KMS-11 (cell line): Measurements from ENCODE around the gene BRD3.
A peak's percentile ranks its signal among the peaks of the same experiment; 100 is the strongest.
"Not testable (repeated sequence)": the region's sequence is repeated elsewhere in the genome, so short reads cannot be mapped to it uniquely, and the experiment has no call there.

Experiments
- H2AFZ ChIP-seq: fragments of 200-600 bp; sonication (generic); 2 replicates; pipeline ENCODE4 v1.6.1; 2016; ENCODE audit warnings: antibody characterized with exemption, mixed run types, low read depth
- H3K27ac ChIP-seq: fragments of 200-600 bp; sonication (generic); 2 replicates; pipeline ENCODE4 v1.6.1; 2016; ENCODE audit warnings: mild to moderate bottlenecking, mixed run types
- H3K27me3 ChIP-seq: fragments of 200-600 bp; sonication (generic); 2 replicates; pipeline ENCODE4 v1.6.1; 2017; ENCODE audit warnings: mild to moderate bottlenecking, low read depth, mixed run types, moderate library complexity; ENCODE audit not compliant: insufficient read depth
- H3K36me3 ChIP-seq: fragments of 200-600 bp; sonication (generic); 2 replicates; pipeline ENCODE4 v1.6.1; 2017; ENCODE audit warnings: mild to moderate bottlenecking, mixed run types; ENCODE audit not compliant: insufficient read depth
- H3K4me1 ChIP-seq: fragments of 200-600 bp; sonication (generic); 2 replicates; pipeline ENCODE4 v1.6.1; 2016; ENCODE audit warnings: mild to moderate bottlenecking, low read depth, mixed run types; ENCODE audit not compliant: poor library complexity, severe bottlenecking
- H3K4me2 ChIP-seq: fragments of 200-600 bp; sonication (generic); 2 replicates; pipeline ENCODE4 v1.7.0; 2016; ENCODE audit warnings: mild to moderate bottlenecking, mixed run types
- H3K4me3 ChIP-seq: fragments of 200-600 bp; sonication (generic); IDR thresholded peaks from 2 replicates; pipeline ENCODE4 v1.6.1; 2017; ENCODE audit warnings: low read depth, low read length, mixed read lengths; ENCODE audit not compliant: insufficient read depth
- H3K79me2 ChIP-seq: fragments of 200-600 bp; sonication (generic); 2 replicates; pipeline ENCODE4 v1.6.1; 2016; ENCODE audit warnings: low read depth, mixed run types; ENCODE audit not compliant: insufficient read depth
- H3K9ac ChIP-seq: fragments of 200-600 bp; sonication (generic); 2 replicates; pipeline ENCODE4 v1.6.1; 2016; ENCODE audit warnings: mild to moderate bottlenecking, mixed run types
- H4K20me1 ChIP-seq: fragments of 200-600 bp; sonication (generic); 2 replicates; pipeline ENCODE4 v1.6.1; 2016; ENCODE audit warnings: mild to moderate bottlenecking, mixed run types; ENCODE audit not compliant: insufficient read depth
- TF ChIP-seq, protein P1 (sequence below): fragments of 200-600 bp; sonication (generic); conservative IDR thresholded peaks from 2 replicates; pipeline ENCODE4 v1.6.1; 2017; ENCODE audit warnings: low read depth, mild to moderate bottlenecking, antibody characterized with exemption, low read length, moderate library complexity, mixed read lengths

The BRD3 gene

DNA sequence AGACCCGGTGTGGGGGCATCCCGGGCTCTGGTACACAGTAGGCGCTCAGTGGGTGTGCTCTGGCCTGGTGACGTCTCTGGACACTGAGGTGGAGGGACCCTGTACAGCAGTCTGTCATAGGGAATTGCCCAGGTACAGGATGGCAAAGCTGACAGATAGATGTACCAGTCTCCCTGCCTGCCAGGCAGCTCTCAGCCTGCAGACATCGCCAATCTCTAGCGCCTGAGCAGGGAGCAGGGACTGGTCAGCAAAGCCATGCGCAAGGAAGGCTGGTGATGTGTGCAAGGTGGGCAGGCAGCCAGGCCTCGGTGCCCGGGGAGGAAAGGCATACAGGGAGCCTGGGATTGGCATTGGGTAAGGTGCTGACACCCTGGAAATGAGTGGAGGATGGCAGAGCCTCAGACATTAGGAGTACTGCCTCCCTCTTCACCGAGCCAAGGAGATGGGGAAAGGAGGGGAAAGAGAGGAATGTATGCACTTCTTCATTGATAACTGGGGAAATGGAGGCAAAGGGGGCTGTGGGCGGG is 33.9 kb upstream of the BRD3 start:
- H3K79me2 ChIP-seq: no peaks in the 10 kb centered on the region
- H3K4me1 ChIP-seq: no peaks in the 10 kb centered on the region
- H3K36me3 ChIP-seq: no peaks in the 10 kb centered on the region
- TF ChIP-seq, protein P1, sequence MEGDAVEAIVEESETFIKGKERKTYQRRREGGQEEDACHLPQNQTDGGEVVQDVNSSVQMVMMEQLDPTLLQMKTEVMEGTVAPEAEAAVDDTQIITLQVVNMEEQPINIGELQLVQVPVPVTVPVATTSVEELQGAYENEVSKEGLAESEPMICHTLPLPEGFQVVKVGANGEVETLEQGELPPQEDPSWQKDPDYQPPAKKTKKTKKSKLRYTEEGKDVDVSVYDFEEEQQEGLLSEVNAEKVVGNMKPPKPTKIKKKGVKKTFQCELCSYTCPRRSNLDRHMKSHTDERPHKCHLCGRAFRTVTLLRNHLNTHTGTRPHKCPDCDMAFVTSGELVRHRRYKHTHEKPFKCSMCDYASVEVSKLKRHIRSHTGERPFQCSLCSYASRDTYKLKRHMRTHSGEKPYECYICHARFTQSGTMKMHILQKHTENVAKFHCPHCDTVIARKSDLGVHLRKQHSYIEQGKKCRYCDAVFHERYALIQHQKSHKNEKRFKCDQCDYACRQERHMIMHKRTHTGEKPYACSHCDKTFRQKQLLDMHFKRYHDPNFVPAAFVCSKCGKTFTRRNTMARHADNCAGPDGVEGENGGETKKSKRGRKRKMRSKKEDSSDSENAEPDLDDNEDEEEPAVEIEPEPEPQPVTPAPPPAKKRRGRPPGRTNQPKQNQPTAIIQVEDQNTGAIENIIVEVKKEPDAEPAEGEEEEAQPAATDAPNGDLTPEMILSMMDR: no peak
- H3K4me3 ChIP-seq: no peak overlapping the region
- H3K4me2 ChIP-seq: no peak overlapping the region
- H2AFZ ChIP-seq: no peak overlapping the region
- no peak overlapping the region for H3K9ac ChIP-seq
- peaks cover 60% of the 10 kb centered on the region for H3K27me3 ChIP-seq
- no peak overlapping the region for H3K27ac ChIP-seq
- H4K20me1 ChIP-seq: no peaks in the 10 kb centered on the region

DNA sequence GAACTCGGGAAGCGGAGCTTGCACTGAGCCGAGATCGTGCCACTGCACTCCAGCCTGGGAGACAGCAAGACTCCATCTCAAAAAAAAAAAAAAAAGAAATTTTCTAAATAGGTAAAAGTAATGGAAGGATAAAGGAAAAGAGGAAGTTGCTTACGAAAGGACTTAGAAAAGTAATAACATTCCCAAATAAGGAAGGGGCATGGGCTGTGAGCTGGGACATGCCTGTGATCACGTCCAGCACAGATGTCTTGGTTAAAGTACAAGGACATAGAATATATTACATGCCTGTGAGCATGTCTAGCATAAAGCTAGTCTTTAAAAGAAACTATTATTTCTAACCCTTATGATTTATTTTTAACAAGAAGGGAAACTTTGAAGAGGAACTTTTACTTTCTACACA is 33.3 kb upstream of the BRD3 start:
- H2AFZ ChIP-seq, H4K20me1 ChIP-seq, H3K4me3 ChIP-seq, H3K27ac ChIP-seq, H3K4me2 ChIP-seq, H3K79me2 ChIP-seq, H3K4me1 ChIP-seq, H3K9ac ChIP-seq, H3K36me3 ChIP-seq: not testable (repeated sequence)
- H3K27me3 ChIP-seq: peaks cover 57% of the 10 kb centered on the region

DNA sequence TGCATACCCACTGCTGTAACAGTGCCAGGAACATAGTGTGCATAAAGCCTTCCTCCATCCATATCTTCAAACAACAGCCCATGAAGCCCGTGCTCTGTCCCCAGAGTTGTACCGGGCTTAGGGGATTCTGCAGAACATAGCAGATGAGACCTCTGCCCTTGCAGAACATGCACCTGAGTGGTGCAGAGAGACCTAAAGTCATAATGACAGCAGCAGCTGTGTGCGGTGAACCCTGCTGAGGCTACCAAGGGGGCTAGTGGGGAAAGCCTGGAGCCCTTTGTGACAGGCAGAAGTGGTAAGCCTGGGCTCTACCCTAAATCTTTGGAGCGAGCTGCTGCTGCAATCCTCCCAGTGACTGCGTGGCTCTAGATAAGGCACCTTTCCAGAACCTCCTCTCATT is 32.2 kb upstream of the BRD3 start:
- Histone ChIP-seq H3K36me3 (no peaks in the 10 kb centered on the region), H3K4me2 (no peak overlapping the region), H3K27ac (no peak overlapping the region), H3K9ac (no peak overlapping the region), H3K79me2 (no peaks in the 10 kb centered on the region), H4K20me1 (no peaks in the 10 kb centered on the region), H3K4me3 (no peak overlapping the region), H3K27me3 (peaks cover 56% of the 10 kb centered on the region), H2AFZ (no peak overlapping the region), H3K4me1 (no peaks in the 10 kb centered on the region)
- TF ChIP-seq, protein P1: no peak

DNA sequence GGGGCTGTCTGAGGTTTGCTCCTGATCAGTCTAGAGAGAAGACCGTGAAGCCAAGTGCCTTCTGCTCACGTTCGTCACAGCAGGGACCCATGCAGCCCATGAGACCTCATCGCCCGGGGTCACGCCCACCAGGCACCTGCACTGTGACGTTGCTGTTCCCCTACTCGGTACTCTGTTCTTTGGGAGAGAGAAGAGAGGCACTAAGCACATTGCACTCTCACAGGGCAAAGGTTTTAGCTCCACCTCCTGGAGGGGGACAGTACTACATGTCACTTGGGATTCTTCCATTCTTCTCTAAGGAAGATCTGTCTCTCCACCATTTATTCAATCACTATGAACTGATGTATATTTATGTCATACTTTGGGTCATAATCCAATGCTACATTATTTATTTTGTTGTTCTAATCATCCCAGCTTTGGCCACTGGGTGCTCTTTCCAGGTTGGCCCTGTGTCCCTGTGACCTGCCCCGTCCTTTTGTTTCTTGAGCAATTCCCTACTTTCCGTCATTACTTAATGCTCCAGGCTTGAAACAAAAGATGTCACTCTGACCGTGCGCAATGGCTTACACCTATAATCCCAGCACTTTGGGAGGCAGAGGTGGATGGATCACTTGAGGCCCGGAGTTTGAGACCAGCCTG is 31.4 kb upstream of the BRD3 start:
- no peaks in the 10 kb centered on the region for H3K4me1 ChIP-seq
- H3K27me3 ChIP-seq: peaks cover 61% of the 10 kb centered on the region
- H3K9ac ChIP-seq: no peak overlapping the region
- no peaks in the 10 kb centered on the region for H3K79me2 ChIP-seq
- H3K4me3 ChIP-seq: no peak overlapping the region
- no peaks in the 10 kb centered on the region for H3K36me3 ChIP-seq
- H4K20me1 ChIP-seq: no peaks in the 10 kb centered on the region
- no peak overlapping the region for H3K27ac ChIP-seq
- no peak overlapping the region for H3K4me2 ChIP-seq
- H2AFZ ChIP-seq: no peak overlapping the region
- TF ChIP-seq, protein P1: peak; percentile 87

DNA sequence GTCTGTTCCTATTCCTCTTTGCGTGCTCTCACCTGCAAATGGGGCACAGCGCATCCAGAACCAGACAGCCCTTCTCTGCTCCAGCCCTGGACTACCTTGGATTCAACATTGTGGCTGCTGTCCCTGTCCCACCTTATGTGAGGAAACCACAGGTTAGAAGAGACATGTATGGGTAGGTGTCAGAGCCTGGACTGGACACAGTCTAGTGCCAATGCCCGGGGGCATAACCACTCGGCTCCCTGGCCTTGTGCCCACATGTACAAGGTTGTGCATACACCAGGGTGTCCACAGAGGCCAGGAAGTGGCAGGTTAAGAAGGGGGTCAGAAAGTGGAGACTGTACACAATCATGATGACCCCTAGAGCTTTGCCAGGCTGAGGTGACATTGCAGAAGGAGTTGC is 22.1 kb upstream of the BRD3 start:
- no peak overlapping the region for H3K4me2 ChIP-seq
- H2AFZ ChIP-seq: no peak overlapping the region
- H3K36me3 ChIP-seq: no peaks in the 10 kb centered on the region
- H3K27ac ChIP-seq: no peak overlapping the region
- H4K20me1 ChIP-seq: no peaks in the 10 kb centered on the region
- no peaks in the 10 kb centered on the region for H3K4me1 ChIP-seq
- H3K79me2 ChIP-seq: no peaks in the 10 kb centered on the region
- TF ChIP-seq, protein P1: no peak
- no peak overlapping the region for H3K4me3 ChIP-seq
- H3K9ac ChIP-seq: no peak overlapping the region
- peaks cover 64% of the 10 kb centered on the region for H3K27me3 ChIP-seq
